VCaP (cell line): Measurements from ENCODE around the gene TMPRSS11A.

Experiments
- H3K27ac ChIP-seq: fragments of 450-650 bp; 2 replicates; pipeline ENCODE4 v1.5.1; 2017
- TF ChIP-seq, protein P1 (sequence below): fragments of 450-650 bp; conservative IDR thresholded peaks from 2 replicates; pipeline ENCODE4 v1.5.1; 2017; ENCODE audit warnings: mild to moderate bottlenecking, moderate library complexity

TMPRSS11A gene

DNA sequence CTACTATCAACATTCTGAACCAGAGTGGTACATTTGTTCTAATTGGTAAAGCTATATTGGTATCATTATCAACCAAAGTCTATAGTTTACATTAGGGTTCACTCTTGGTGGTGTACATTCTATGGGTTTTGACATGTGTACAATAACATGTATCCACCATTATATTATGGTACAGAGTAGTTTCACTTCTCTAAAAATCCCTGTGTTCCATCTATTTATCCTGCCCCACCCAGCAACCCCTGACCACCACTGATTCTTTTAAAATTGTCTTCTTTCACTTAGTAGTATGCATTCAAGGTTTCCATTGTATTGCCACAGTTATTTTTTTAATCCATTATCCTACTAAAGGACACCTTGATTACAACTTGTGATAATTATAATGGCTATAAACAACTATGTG is 64.2 kb downstream of the TMPRSS11A start:
- TF ChIP-seq, protein P1, sequence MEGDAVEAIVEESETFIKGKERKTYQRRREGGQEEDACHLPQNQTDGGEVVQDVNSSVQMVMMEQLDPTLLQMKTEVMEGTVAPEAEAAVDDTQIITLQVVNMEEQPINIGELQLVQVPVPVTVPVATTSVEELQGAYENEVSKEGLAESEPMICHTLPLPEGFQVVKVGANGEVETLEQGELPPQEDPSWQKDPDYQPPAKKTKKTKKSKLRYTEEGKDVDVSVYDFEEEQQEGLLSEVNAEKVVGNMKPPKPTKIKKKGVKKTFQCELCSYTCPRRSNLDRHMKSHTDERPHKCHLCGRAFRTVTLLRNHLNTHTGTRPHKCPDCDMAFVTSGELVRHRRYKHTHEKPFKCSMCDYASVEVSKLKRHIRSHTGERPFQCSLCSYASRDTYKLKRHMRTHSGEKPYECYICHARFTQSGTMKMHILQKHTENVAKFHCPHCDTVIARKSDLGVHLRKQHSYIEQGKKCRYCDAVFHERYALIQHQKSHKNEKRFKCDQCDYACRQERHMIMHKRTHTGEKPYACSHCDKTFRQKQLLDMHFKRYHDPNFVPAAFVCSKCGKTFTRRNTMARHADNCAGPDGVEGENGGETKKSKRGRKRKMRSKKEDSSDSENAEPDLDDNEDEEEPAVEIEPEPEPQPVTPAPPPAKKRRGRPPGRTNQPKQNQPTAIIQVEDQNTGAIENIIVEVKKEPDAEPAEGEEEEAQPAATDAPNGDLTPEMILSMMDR: no peak
- H3K27ac ChIP-seq: no peak overlapping the region

DNA sequence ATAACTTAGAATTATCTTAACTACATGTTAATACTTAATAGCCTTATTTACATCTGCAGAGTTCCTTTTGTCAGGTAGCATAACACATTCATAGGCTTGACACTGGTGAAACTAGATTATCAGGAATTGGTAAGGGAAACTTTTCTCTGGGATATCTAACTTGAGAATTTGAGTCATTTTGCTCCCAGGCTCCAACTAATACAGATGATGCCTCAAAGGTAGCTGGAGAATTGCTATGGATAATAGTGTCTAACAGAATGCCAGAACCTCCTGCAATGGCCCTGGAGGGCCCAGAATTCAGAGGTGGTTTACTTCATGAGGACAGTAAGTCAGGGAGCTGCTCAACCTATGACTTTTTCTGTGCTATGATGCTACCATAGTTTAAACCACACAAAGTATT is 65.6 kb downstream of the TMPRSS11A start:
- no peak overlapping the region for H3K27ac ChIP-seq
- TF ChIP-seq, protein P1: no peak

DNA sequence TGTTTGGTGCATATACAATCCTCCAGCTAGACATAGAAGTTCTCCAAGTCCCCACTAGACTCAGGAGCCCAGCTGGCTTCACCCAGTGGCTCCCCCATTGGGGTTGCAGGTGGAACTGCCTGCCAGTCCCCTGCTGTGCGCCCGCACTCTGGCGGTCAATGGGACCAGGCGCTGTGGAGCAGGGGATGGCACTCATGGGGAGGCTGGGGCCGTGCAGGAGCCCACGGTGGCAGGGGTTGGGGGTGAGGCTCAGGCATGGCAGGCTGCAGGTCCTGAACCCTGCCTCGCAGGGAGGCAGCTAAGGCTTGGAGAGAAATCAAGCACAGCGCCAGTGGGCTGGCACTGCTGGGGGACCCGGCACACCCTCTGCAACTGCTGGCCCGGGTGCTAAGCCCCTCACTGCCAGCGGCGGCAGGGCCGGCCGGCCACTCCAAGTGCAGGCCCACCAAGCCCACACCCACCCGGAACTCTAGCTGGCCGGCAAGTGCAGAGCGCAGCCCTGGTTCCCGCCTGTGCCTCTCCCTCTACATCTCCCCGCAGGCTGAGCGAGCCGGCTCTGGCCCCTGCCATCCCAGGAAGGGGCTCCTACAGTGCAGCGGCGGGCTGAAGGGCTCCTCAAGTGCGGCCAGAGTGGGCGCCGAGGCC is 66.8 kb downstream of the TMPRSS11A start:
- TF ChIP-seq, protein P1: no peak
- no peak overlapping the region for H3K27ac ChIP-seq

DNA sequence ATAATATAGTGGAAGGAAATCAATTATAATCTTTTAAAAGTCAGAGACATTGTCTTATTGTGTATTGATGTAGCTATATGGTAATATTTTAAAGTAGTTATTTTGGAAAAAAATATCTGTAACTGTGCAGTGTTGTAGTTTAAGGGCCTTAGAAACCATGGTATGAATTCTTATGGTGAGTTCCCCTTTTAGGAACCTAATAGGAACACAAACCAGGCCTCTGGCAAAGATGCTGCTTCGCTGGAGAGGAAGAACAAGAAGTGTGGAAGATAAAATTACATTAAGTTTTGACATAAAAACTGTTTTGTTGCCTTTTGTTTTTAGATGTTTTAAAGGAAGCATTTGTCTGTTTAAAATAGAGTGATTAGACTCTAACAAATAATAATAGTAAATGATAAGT is 68.6 kb downstream of the TMPRSS11A start:
- TF ChIP-seq, protein P1: no peak
- H3K27ac ChIP-seq: no peak overlapping the region

DNA sequence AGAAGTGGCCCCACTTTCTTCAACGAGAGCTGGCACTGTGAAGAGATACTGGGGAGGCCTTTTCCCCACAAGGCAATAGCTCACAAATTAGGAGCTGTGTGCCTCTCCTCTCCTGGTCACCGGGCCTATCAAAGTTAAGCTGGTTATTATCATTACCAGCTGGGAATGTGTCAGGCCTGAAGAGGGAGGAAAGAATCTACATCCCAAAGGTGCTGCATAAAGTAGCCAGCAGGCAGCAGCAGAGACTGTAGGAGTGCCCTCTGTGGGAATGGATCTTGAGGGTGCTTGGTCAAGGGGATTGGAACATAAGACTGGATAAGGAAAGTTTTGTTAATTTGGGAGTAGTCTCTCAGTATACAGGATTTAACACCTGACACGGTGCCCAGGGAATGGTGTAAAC is 70.4 kb downstream of the TMPRSS11A start:
- no peak overlapping the region for H3K27ac ChIP-seq
- TF ChIP-seq, protein P1: no peak

DNA sequence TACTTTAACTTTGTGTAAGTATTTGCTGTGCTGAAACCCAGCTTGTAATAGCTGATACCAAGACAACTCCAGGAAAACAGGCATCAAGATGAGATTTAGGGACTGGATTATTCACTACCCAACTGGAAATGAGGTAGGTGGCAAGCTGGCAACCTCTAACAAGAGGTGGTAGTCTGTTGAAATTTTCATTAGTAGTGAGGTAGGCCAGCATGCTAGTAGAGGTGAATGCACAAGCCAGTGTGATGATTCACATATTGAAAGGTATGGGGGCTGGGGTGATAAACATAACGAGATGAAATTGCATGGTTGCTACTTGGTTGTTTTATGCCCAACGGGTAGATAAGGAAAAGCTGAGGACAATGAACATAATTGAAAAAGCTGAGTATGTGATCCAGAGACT is 71.0 kb downstream of the TMPRSS11A start:
- H3K27ac ChIP-seq: no peak overlapping the region
- TF ChIP-seq, protein P1: no peak

DNA sequence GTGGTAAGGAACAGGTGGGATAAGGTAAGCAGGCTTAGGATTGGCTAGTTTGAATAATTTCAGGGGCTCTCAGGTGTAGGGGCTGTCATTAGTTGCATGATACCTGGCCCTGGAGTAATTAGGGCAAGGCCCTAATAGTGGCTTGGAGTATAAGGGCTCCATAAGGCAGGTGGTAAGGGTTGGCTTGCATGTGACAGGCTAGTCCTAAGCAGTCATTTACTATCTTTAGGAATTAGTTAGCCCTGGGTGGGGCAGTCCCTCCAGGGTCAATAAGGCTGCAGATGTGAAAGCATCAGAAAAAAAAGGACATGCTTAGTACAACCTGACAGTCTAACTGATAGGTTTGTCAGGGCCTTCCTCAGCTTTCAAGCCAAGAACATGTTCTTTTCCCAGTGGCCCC is 71.6 kb downstream of the TMPRSS11A start:
- no peak overlapping the region for H3K27ac ChIP-seq
- TF ChIP-seq, protein P1: no peak
